COR-L47 (cell line): ENCODE results near the gene ANKRD11.
"Not testable (repeated sequence)": the region's sequence is repeated elsewhere in the genome, so short reads cannot be mapped to it uniquely, and the experiment has no call there.

Source experiments
- DNase-seq: peaks from one replicate; lab custom pipeline; 2025; lab: John Stamatoyannopoulos, UW

Gene ANKRD11

DNA sequence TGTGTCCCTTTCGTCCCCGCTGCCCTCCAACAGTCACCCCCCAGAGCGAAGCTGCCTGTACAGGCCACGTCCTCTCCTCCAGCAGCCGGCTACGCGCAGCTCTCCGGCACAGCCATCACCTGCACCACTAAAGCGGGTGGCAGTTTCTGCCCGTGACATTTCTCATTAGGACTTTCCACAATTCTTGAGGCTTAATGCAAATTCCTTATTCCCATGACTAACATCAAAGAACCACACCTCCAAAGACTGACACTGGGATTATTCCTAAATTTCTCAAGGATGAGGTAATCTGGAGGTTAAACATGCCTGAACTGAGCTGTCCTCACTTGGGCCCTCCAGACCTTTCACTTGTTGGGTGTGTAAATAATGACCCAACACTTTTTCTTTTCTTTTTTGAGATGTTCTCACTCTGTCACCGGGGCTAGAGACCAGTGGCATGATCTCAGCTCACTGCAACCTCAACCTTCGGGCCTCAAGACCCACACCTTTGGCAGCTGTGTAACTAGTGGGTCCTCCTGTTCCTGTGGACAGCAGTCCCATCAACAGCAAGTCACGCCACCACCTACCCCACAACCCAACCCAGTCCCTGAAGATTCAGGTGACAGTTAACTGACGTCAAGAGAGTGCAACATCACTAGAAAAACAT lies 11.7 kb downstream of the ANKRD11 start:
- no peak for DNase-seq

DNA sequence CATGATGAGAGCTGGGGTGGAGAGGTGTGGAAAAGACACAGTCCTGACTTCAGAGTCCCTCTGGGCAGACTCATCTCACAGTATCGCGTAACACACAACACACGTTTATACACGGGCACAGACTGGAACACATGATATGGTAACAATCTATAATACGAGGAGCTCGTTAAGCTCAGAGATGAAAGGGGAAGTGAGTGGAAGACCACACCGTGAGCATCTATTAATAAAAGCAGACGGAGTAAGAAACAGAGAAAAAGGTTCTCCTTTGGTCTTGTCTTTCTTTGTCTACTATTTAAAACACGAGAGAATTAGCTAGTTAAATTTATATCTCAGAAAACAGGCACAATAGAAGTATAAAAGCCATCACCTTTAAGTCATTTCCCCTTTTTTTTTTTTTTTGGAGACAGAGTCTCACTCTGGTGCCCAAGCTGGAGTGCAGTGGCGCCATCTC lies 13.5 kb downstream of the ANKRD11 start:
- DNase-seq: no peak

DNA sequence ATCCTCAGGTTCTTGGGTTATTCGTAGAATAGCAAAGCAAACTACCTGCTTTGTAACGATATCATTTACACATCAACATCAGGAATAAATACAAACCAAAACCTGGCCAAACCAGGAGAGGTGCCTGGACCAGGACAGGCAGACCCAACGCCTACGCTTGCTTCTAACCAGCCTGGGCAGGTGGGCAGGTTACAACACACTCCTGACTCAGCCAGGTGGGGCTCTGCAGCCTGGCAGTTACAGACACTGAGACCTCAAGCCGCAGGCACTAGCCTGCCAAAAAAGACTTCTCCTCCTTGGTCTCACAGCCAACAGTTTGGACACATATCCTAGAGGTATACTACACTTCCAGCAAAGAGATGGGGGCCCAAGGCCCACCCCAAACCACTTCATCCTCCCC lies 14.0 kb downstream of the ANKRD11 start:
- no peak for DNase-seq

DNA sequence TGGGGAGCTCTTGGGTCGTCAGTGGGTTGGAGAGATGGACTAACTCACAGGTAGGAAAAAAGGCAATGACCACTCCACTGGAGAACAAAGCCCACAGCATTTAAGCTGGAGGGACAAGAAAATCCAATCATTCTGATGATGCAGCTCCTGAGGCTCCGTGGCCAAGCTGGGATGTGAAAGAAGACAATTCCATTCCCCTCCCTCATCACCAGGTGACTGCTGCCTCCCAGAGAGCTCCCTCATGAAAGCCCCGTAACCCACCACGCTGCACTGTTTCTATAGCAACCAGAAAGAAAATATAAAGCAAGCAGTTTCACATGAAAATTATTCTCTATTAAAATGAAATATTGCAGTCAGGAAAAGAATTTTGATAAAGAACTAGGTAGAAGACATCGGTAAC lies 15.2 kb downstream of the ANKRD11 start:
- no peak for DNase-seq

DNA sequence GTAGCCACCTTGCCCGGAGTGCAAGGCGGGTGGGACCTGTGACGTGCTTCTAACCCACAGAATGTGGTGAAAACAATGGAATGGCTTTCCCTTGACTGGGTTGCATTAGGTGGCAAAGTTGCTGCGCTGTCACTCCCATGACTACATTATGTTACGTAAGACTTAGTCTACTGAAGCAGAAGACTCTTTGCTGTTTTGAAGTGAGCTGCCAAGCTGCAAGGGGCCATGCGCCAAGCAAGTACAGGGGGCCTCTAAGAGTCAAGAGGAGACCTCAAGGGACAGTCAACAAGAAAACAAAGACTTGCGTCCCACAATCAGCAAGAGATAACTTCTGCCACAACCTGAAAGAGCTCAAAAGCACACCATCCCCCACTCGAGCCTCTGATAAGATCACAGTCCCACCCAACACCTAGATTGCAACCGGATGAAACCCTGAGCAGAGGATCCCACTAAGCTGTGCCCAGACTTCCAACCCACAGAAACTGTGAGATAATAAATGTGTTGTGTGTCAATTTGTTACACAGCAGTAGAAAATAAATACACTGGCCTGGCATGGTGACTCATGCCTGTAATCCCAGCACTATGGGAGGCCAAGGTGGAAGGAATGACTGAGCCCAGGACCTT lies 16.5 kb downstream of the ANKRD11 start:
- no peak for DNase-seq

DNA sequence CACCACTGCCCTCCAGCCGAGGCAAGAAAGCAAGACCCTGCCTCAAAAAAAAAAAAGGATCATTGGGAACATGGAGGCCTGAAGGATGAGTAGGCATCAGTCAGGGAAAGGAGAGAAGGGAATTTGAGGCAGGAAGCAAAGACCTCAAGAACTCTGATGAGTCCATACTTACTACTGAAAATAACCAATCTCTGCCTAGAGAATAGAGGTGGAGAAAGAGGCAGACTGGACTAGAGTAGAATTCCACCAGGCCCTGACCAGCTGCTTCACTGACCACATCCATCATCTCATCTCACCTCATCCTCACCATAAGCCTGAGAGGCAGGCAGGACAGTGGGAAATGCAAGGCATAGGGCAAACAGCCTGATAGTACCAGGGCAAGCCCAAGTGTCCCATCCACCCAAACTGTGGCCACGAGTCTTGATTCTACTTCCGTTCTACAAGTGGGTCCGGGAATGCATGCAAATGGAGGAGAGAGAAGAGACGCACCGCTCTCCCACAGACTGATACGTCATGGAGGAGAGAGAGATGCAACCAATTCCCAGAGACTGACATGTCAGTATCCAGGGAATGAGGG lies 17.1 kb downstream of the ANKRD11 start:
- no peak for DNase-seq

DNA sequence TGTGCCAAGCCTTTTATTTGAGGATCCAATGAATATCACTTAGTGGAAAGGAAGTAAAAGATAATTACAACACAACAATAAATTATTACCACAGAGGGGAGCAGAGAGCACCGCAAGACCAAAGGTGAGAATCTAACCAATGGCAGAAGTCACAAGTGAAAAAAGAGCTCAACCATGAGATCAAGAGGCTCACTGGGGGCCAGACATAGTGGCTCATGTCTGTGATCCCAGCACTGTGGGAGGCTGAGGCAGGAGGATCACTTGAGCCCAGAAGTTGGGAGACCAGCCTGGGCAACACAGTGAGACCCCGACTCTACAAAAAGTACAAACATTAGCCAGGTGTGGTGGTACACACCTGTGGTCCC lies 17.7 kb downstream of the ANKRD11 start:
- no peak for DNase-seq

DNA sequence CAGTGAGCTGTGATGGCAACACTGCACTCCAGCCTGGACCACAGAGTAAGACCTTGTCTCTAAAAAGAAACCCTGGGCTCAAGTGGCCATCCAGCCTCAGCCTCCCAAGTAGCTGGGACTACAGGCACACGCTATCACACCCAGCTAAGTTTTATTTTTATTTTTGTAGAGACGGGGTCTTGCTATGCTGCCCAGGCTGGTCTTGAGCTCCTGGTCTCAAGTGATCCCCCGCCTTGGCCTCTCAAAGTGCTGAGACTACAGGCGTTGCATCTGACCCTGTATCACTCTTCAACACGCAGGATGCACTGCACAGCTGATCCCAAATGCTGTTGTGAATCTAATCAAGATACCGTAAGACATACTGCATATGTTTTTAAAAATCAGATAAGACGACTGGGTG lies 23.0 kb downstream of the ANKRD11 start:
- no peak for DNase-seq

DNA sequence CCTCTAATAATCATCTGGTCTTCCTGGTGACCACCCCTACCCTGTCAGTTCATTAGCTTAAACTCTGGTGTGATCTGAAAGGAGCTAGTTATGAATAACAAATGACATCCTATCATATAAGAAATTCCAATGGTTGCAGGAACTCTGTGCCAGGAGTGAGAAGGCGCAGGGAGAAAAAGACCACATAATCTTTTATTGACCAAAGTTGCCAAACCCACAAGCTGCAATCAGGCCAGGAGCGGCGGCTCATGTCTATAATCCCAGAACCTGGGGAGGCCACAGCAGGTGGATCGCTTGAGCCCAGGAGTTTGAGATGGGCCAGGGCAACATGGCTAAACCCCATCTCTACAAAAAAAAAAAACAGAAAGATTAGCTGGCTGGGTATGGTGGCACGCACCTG lies 23.4 kb downstream of the ANKRD11 start:
- no peak for DNase-seq

DNA sequence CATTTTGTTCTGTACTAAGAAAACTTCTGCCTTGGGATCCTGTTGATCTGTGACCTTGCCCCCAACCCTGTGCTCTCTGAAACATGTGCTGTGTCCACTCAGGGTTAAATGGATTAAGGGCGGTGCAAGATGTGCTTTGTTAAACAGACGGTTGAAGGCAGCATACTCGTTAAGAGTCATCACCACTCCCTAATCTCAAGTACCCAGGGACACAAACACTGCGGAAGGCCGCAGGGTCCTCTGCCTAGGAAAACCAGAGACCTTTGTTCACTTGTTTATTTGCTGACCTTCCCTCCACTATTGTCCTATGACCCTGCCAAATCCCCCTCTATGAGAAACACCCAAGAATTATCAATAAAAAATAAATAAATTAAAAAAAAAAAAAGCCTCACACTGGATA lies 27.0 kb downstream of the ANKRD11 start:
- DNase-seq: not testable (repeated sequence)

DNA sequence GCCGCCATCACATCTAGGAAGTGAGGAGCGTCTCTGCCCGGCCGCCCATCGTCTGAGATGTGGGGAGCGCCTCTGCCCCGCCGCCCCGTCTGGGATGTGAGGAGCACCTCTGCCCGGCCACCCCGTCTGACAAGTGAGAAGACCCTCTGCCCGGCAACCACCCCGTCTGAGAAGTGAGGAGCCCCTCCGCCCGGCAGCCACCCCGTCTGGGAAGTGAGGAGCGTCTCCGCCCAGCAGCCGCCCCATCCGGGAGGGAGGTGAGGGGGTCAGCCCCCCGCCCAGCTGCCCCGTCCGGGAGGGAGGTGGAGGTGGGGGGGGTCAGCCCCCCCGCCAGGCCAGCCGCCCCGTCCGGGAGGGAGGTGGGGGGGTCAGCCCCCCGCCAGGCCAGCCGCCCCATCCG lies 27.7 kb downstream of the ANKRD11 start:
- DNase-seq: not testable (repeated sequence)

DNA sequence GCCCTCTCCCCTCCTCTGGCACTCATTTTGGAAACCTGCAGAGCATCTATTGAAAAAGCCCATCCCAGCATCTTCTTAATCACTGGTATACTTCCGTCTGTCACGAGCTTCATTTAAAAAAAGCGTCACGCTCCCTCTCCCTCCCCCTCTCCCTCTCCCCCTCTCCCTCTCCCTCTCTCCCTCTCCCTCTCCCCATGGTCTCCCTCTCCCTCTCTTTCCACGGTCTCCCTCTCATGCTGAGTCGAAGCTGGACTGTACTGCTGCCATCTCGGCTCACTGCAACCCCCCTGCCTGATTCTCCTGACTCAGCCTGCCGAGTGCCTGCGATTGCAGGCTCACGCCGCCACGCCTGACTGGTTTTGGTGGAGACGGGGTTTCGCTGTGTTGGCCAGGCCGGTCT lies 28.5 kb downstream of the ANKRD11 start:
- not testable (repeated sequence) for DNase-seq

DNA sequence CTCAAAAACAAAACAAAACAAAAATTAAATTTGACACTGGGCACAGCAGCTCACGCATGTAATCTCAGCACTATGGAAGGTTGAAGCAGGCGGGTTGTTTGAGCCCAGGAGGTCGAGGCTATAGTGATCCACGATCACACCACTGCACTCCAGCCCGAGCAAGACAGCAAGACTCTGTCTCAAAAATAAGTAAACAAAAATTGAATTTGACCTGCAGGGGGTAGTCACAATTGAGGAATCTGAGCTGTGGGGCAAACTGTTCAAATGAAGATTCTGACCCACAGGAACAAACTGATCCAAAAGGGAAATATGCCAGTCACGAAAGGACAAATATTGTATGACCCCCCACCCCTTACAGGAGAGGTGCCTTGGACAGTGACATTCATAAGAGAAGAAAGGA lies 29.8 kb downstream of the ANKRD11 start:
- DNase-seq: no peak

DNA sequence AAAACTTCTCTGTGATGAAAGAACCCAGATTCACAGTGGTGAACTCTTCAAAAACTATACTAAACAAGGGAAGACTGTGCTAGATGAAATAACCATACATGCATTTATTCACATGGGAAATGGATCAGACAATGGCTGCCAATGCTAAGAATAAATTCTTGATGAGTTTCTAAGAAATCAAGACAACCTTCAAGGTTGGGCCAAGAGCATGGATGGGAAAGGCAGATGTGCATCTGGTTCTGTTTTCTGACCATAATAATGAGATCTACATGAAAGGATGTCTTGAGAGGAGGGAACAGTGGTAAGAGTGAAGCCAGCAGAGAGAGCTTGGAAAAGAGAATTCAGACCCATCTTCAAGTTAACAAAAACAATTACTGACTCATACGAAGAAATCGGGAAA lies 31.4 kb downstream of the ANKRD11 start:
- no peak for DNase-seq

DNA sequence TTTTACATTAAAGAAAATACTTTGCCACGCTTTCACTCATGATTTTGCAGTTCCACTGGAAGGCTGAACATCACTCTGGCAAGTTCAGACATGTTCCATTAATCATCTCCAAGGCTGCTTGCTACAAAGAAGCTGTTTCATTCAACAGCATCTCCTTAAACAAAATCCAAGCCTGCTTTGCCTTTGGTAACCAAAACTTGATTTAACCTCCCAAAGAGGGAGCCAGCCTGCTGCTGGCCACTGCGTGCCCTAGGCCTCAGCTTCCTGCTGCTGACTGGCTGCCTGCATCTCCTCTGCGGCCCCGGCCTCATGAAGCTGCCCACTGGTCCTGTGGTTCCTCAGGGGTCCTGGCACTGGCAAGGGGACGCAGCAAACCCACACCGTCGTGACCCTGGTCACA lies 31.8 kb downstream of the ANKRD11 start:
- no peak for DNase-seq

DNA sequence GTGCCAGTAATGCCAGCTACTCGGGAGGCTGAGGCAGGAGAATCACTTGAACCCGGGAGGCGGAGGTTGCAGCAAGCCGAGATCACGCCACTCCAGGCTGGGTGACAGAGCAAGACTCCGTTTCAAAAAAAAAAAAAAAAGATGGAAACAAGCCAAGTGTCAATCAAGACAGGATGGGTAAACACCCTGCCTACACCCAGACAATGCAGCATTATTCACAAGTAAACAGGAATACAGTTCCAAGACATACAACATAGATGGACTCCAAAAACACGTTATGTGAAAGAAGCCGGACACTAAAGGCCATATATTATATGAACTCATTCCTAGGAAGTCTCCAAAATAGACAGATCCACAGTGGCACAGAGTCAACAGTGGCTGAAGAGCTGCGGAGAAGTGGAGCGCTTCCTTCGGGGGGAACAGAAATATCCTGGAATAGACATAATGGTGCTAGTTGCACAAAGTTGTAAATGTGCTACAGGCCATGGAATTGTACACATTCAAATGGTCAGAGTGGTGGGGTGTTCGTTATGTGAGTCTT lies 33.9 kb downstream of the ANKRD11 start:
- DNase-seq: no peak

DNA sequence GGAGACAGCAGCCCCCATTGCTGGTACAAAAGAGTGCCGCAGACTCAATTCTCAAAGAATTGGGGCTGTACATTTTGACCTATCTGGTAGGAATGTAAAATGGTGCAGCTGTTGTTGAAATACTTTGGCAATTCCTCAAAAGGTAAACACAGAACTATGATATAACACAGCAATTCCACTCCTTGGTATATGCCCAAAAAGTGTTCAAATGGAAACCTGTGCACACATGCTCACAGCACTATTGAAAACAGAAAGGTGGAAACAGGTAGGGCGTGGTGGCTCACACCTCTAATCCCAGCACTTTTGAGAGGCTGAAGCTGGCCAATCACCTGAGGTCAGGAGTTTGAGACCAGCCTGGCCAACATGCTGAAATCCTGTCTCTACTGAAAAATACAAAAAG lies 34.7 kb downstream of the ANKRD11 start:
- no peak for DNase-seq

DNA sequence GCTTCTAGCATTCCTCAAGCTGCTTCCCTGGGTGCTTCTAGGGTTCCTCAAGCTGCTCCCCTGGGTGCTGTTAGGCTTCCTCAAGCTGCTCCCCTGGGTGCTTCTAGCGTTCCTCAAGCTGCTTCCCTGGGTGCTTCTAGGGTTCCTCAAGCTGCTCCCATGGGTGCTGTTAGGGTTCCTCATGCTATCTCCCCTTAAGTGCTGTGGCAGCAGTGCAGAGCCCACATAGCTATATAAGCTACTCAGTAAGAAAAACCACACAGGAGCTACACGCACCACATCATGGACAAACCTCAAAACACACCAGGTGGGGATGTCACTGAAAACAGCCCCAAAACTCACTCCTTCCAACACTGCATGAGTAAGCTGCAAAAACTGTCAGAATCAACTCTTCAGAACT lies 35.2 kb downstream of the ANKRD11 start:
- DNase-seq: no peak

DNA sequence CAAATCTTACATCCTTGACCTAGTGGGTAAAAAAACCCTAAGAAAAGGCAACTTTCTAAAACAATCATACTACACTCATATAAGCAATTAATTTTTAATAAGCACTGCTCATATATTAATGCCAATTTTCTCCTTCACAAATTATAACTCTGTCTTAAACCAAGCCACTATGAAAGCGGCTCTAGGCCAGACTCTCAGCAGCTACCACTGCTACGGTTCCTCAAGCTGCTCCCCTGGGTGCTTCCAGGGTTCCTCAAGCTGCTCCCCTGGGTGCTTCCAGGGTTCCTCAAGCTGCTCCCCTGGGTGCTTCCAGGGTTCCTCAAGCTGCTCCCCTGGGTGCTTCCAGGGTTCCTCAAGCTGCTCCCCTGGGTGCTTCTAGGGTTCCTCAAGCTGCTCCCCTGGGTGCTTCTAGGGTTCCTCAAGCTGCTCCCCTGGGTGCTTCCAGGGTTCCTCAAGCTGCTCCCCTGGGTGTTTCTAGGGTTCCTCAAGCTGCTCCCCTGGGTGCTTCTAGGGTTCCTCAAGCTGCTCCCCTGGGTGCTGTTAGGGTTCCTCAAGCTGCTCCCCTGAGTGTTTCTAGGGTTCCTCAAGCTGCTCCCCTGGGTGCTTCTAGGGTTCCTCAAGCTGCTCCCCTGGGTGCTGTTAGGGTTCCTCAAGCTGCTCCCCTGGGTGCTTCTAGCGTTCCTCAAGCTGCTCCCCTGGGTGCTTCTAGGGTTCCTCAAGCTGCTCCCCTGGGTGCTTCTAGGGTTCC lies 35.8 kb downstream of the ANKRD11 start:
- not testable (repeated sequence) for DNase-seq

DNA sequence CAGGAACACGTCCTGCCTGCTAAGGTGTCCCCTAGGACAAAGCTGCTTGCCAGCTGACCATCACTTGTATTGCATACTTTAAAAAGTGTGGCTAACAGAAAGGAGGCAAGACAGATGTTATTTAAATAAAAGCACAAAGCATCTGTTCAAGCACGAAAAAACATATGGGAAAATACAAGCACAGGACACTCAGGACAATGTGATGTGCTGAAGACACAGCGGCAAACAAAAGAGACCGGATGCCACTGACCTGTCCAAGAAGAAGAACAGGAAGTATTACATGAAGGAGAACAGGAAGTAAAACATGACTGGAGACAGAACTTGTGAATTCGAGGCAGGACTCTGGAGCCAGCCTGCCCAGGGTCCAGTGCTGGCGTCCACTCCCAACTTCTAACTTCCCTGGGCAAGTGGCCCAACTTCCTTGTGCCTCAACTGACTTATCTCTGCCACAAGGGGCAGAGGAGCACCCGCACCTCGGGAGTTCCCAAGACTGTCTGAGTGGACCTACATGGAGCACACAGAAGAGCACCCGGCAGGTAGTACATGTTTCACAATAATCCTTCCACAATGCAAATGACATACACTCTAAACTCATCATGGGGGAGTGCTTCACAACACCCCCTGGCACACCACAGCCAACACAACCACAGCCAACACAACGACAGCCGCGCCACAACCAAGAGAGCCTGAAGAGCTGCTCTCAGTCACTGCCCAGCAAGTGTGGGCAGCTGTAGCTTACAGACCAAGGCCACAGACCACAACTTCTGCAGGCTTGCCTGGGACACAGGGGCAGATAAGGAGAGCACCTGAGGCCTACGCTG lies 36.6 kb downstream of the ANKRD11 start:
- DNase-seq: no peak

DNA sequence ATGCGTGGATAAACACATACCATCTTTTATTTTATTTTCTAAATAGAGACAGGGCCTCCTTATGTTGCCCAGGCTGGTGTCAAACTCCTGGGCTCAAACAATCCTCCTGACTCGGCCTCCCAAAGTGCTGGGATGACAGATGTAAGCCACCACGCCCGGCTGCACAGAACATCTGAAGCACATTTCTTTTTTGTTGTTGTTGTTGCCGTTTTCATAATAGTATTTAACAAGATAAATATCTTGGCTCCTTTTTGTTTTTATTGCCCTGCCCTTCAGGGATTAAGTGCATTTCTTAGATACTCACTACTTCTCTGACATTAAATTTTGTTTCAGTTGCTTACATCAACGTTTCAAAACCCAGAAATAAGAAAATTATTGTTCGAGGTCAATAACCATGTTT lies 37.4 kb downstream of the ANKRD11 start:
- DNase-seq: no peak

DNA sequence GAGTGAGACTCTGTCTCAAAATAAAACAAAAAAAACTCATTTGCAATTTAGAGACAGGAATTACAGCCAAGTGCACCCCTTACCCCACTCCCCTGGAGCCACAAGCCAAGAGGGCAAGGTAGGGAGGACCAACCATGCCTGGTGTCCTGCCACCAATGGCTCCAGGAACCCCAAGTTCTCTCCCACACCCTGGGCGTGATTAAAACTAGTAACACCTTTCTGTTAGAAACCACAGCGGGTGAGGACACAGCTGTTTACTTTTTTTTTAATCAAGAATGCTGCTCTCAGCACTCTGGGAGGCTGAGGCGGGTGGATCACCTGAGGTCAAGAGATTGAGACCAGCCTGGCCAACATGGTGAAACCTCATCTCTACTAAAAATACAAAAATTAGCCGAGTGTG lies 38.1 kb downstream of the ANKRD11 start:
- DNase-seq: no peak
